ENCODE results near the gene TERT.
"Not testable (repeated sequence)": the region's sequence is repeated elsewhere in the genome, so short reads cannot be mapped to it uniquely, and the experiment has no call there.

The TERT gene

GRCh38 chr5:1294835-1295649 is at the start of gene TERT:
Gene TERT, minus strand, starts transcription at chr5:1295068. Its CDS starts 79 bp downstream, at chr5:1294989.
- FAIRE-seq (no peak), DNase-seq (ENCODE audit: insufficient read length, low spot score) (no peak)
- 0 out of 2 replicates have a peak, but pooled peaks have one; percentile 27 for TF ChIP-seq POLR2A (IDR thresholded peaks at IDR 0.05; ENCODE audit: low read depth, low read length)

GRCh38 chr5:1343931-1344901 is 49.3 kb upstream of the TERT start:
- FAIRE-seq: no peak
- no peak for DNase-seq (ENCODE audit: insufficient read length, low spot score)
- TF ChIP-seq POLR2A (IDR thresholded peaks at IDR 0.05; ENCODE audit: low read depth, low read length): no peak

- no peak for TF ChIP-seq POLR2A (IDR thresholded peaks at IDR 0.05; ENCODE audit: low read depth, low read length)
- no peak for DNase-seq (ENCODE audit: insufficient read length, low spot score)
- FAIRE-seq: no peak
These were observed 48.5 kb upstream of the TERT start for GRCh38 chr5:1343315-1343751.

GRCh38 chr5:1342711-1343110 is 47.8 kb upstream of the TERT start:
- FAIRE-seq; DNase-seq (ENCODE audit: insufficient read length, low spot score): not testable (repeated sequence)

- no peak for TF ChIP-seq POLR2A (IDR thresholded peaks at IDR 0.05; ENCODE audit: low read depth, low read length)
- DNase-seq (ENCODE audit: insufficient read length, low spot score): no peak
- no peak for FAIRE-seq
These were observed 47.4 kb upstream of the TERT start for GRCh38 chr5:1342268-1342667.

- no peak for FAIRE-seq
- no peak for TF ChIP-seq POLR2A (IDR thresholded peaks at IDR 0.05; ENCODE audit: low read depth, low read length)
These were observed 47.0 kb upstream of the TERT start for GRCh38 chr5:1341863-1342262.

GRCh38 chr5:1339818-1340210 is 44.9 kb upstream of the TERT start:
- FAIRE-seq: not testable (repeated sequence)

More at GRCh38 chr5:1341863-1342262, 47.0 kb upstream of the TERT start:
- DNase-seq (ENCODE audit: insufficient read length, low spot score): no peak

GRCh38 chr5:1339139-1339817 is 44.4 kb upstream of the TERT start:
- not testable (repeated sequence) for DNase-seq (ENCODE audit: insufficient read length, low spot score); FAIRE-seq

More at GRCh38 chr5:1339818-1340210, 44.9 kb upstream of the TERT start:
- DNase-seq (ENCODE audit: insufficient read length, low spot score): not testable (repeated sequence)

GRCh38 chr5:1338506-1339070 is 43.7 kb upstream of the TERT start:
- FAIRE-seq (no peak), DNase-seq (ENCODE audit: insufficient read length, low spot score) (no peak)
- no peak for TF ChIP-seq POLR2A (IDR thresholded peaks at IDR 0.05; ENCODE audit: low read depth, low read length)

- DNase-seq (ENCODE audit: insufficient read length, low spot score) (no peak), FAIRE-seq (no peak)
- no peak for TF ChIP-seq POLR2A (IDR thresholded peaks at IDR 0.05; ENCODE audit: low read depth, low read length)
These were observed 43.3 kb upstream of the TERT start for GRCh38 chr5:1338196-1338490.

- DNase-seq (ENCODE audit: insufficient read length, low spot score) (no peak), FAIRE-seq (no peak)
- no peak for TF ChIP-seq POLR2A (IDR thresholded peaks at IDR 0.05; ENCODE audit: low read depth, low read length)
These were observed 42.8 kb upstream of the TERT start for GRCh38 chr5:1337489-1338195.

GRCh38 chr5:1336749-1337488 is 42.1 kb upstream of the TERT start:
- DNase-seq (ENCODE audit: insufficient read length, low spot score) (no peak), FAIRE-seq (no peak)
- TF ChIP-seq POLR2A (IDR thresholded peaks at IDR 0.05; ENCODE audit: low read depth, low read length): no peak

Data from H54 (cell line).